Breast epithelium (tissue), 3 donors: ENCODE measurements around the gene NMD3.

ENCODE experiments used
- POLR2A ChIP-seq: fragments of 450-650 bp; IDR thresholded peaks from one replicate; pipeline ENCODE4 v1.6.1; 2016; ENCODE audit warnings: antibody characterized with exemption, mild to moderate bottlenecking, moderate library complexity
- POLR2AphosphoS5 ChIP-seq, 3 donors: sonication (generic); formaldehyde crosslinking; IDR thresholded peaks; one replicate each; pipeline ENCODE4 v1.6.1; 2017; ENCODE audit warnings: antibody characterized with exemption in 3 of 3
- TF ChIP-seq, protein P1 (sequence below), 3 donors: fragments of 450-650 bp; IDR thresholded peaks; one replicate each; pipeline ENCODE4 v1.5.1; 2016 to 2017; ENCODE audit warnings: antibody characterized with exemption in 3 of 3, mild to moderate bottlenecking in 3 of 3, moderate library complexity in 3 of 3

- TF ChIP-seq, protein P1, sequence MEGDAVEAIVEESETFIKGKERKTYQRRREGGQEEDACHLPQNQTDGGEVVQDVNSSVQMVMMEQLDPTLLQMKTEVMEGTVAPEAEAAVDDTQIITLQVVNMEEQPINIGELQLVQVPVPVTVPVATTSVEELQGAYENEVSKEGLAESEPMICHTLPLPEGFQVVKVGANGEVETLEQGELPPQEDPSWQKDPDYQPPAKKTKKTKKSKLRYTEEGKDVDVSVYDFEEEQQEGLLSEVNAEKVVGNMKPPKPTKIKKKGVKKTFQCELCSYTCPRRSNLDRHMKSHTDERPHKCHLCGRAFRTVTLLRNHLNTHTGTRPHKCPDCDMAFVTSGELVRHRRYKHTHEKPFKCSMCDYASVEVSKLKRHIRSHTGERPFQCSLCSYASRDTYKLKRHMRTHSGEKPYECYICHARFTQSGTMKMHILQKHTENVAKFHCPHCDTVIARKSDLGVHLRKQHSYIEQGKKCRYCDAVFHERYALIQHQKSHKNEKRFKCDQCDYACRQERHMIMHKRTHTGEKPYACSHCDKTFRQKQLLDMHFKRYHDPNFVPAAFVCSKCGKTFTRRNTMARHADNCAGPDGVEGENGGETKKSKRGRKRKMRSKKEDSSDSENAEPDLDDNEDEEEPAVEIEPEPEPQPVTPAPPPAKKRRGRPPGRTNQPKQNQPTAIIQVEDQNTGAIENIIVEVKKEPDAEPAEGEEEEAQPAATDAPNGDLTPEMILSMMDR (IDR thresholded peaks at IDR 0.05), result no peak
- TF ChIP-seq POLR2AphosphoS5 (IDR thresholded peaks at IDR 0.05), result no peak
- TF ChIP-seq POLR2A, result no peak
Measured at GRCh38 chr3:161197855-161198850, 23.0 kb upstream of the NMD3 start.
